Neuronal stem cell (in vitro differentiated cells): Measurements from ENCODE around the gene CREG1.

ENCODE experiments used
- DNase-seq: peaks from one replicate; pipeline ENCODE4 v3.0.0-alpha.2; 2013; ENCODE audit warnings: low spot score
- H2AFZ ChIP-seq: one replicate; pipeline ENCODE4 v1.6.1; 2013; ENCODE audit warnings: mild to moderate bottlenecking, low read length, inconsistent platforms
- H2AK5ac ChIP-seq: 2 replicates; pipeline ENCODE4 v1.6.1; 2013; ENCODE audit warnings: low read depth, mild to moderate bottlenecking, inconsistent platforms, low read length, moderate library complexity, mixed read lengths
- H2BK120ac ChIP-seq: 2 replicates; pipeline ENCODE4 v1.6.1; 2013; ENCODE audit warnings: low read depth, mild to moderate bottlenecking, inconsistent platforms, low read length, moderate library complexity, mixed read lengths
- H2BK12ac ChIP-seq: one replicate; pipeline ENCODE4 v1.6.1; 2013; ENCODE audit warnings: low read length, inconsistent platforms
- H2BK15ac ChIP-seq: 2 replicates; pipeline ENCODE4 v1.6.1; 2013; ENCODE audit warnings: mild to moderate bottlenecking, low read length, inconsistent platforms, mixed read lengths
- H2BK5ac ChIP-seq: one replicate; pipeline ENCODE4 v1.6.1; 2013; ENCODE audit warnings: inconsistent platforms, mild to moderate bottlenecking, low read length, moderate library complexity
- H3K14ac ChIP-seq: one replicate; pipeline ENCODE4 v1.6.1; 2013; ENCODE audit warnings: low read length, inconsistent platforms
- H3K18ac ChIP-seq: 2 replicates; pipeline ENCODE4 v1.6.1; 2013; ENCODE audit warnings: low read length, inconsistent platforms
- H3K23ac ChIP-seq: 2 replicates; pipeline ENCODE4 v1.6.1; 2013; ENCODE audit warnings: low read depth, mild to moderate bottlenecking, mixed read lengths, low read length, inconsistent platforms; ENCODE audit not compliant: poor library complexity
- H3K27ac ChIP-seq: replicated peaks from 3 replicates; pipeline ENCODE4 v1.5.1; 2013; ENCODE audit warnings: low read length, inconsistent platforms
- H3K27me3 ChIP-seq, 3 experiments: 2 replicates each; pipeline ENCODE4 v1.6.1; 2013; ENCODE audit warnings: low read length in 3 of 3, mild to moderate bottlenecking in 2 of 3, inconsistent platforms in 1 of 3, low read depth in 1 of 3, mixed read lengths in 1 of 3, moderate library complexity in 1 of 3; ENCODE audit not compliant: control insufficient read depth in 3 of 3, insufficient read depth in 3 of 3
- H3K36me3 ChIP-seq, 2 donors: replicated peaks in 1 of 2; 2 replicates each; pipeline ENCODE4 v1.6.1; 2013; ENCODE audit warnings: low read length in 2 of 2; ENCODE audit not compliant: control insufficient read depth in 2 of 2, insufficient read depth in 2 of 2
- H3K4ac ChIP-seq: 2 replicates; pipeline ENCODE4 v1.6.1; 2013; ENCODE audit warnings: inconsistent platforms, mild to moderate bottlenecking, low read length, moderate library complexity
- H3K4me1 ChIP-seq, 2 donors: 1 replicate in 1 of 2; 2 replicates in 1 of 2; pipeline ENCODE4 v1.6.1; 2013; ENCODE audit warnings: low read length in 2 of 2, low read depth in 1 of 2; ENCODE audit not compliant: control insufficient read depth in 2 of 2, insufficient read depth in 1 of 2
- H3K4me2 ChIP-seq: one replicate; pipeline ENCODE4 v1.6.1; 2013; ENCODE audit warnings: mild to moderate bottlenecking, low read length, inconsistent platforms; ENCODE audit not compliant: insufficient read depth, poor library complexity, severe bottlenecking
- H3K4me3 ChIP-seq, 2 donors: 2 replicates each; pipeline ENCODE4 v1.5.1; 2013; ENCODE audit warnings: low read length in 2 of 2, mild to moderate bottlenecking in 2 of 2, inconsistent platforms in 1 of 2, moderate library complexity in 1 of 2
- H3K79me1 ChIP-seq: one replicate; pipeline ENCODE4 v1.6.1; 2013; ENCODE audit warnings: low read depth, mild to moderate bottlenecking, inconsistent platforms, low read length, moderate library complexity
- H3K9ac ChIP-seq: one replicate; pipeline ENCODE4 v1.6.1; 2013; ENCODE audit warnings: mild to moderate bottlenecking, low read depth, low read length, inconsistent platforms; ENCODE audit not compliant: poor library complexity
- H3K9me3 ChIP-seq, 2 donors: replicated peaks in 1 of 2; 2 replicates each; pipeline versions ENCODE3 to v1.6.1; 2013; ENCODE audit warnings: low read length in 2 of 2, mild to moderate bottlenecking in 2 of 2, inconsistent platforms in 1 of 2, low read depth in 1 of 2, mixed read lengths in 1 of 2, moderate library complexity in 1 of 2; ENCODE audit not compliant: control insufficient read depth in 2 of 2, insufficient read depth in 1 of 2
- H4K8ac ChIP-seq: one replicate; pipeline ENCODE4 v1.6.1; 2013; ENCODE audit warnings: low read depth, mild to moderate bottlenecking, inconsistent platforms, low read length, moderate library complexity
- H4K91ac ChIP-seq: one replicate; pipeline ENCODE4 v1.6.1; 2013; ENCODE audit warnings: low read length, low read depth, mild to moderate bottlenecking, inconsistent platforms; ENCODE audit not compliant: poor library complexity
- WGBS, 2 donors: extraction: QIAGEN DNeasy Blood & Tissue Kit; methylation state at CpG; one replicate each; pipeline ENCODE4 v1.1.7; 2013; ENCODE audit warnings: missing lambda C conversion rate in 2 of 2, mixed read lengths in 1 of 2; ENCODE audit not compliant: insufficient read length in 2 of 2, insufficient replicate concordance in 1 of 2; ENCODE audit errors: extremely low coverage in 2 of 2; 5-methylcytosine and 5-hydroxymethylcytosine counted together

Gene CREG1

GRCh38 chr1:167492481-167492910, 61.1 kb downstream of the CREG1 start:
- Histone ChIP-seq H3K4me3 (no peak overlapping the region), H2BK15ac (peak overlapping the region; percentile 72), H4K91ac (no peak overlapping the region), H3K4ac (no peak overlapping the region), H4K8ac (no peak overlapping the region), H3K23ac (no peak overlapping the region), H2BK12ac (no peak overlapping the region), H3K36me3 (no peaks in the 10 kb centered on the region), H2BK120ac (no peak overlapping the region), H3K27me3 (no peaks in the 10 kb centered on the region), H3K18ac (peak overlapping the region; percentile 91), H3K79me1 (no peaks in the 10 kb centered on the region), H2BK5ac (no peak overlapping the region), H3K9me3 (no peaks in the 10 kb centered on the region), H3K27ac (no peak overlapping the region), H3K14ac (no peak overlapping the region), H3K4me1 (peaks cover 17 to 27% of the 10 kb centered on the region in 2 donors), H3K4me2 (no peak overlapping the region), H2AFZ (peak overlapping the region; percentile 81), H2AK5ac (no peak overlapping the region), H3K9ac (no peak overlapping the region)
- WGBS, 2 donors: no CpG with 5 or more reads among the region's 5 CpGs
- DNase-seq: no peak

GRCh38 chr1:167491586-167492461, 61.7 kb downstream of the CREG1 start:
- Histone ChIP-seq H3K4ac (no peak overlapping the region), H2BK120ac (no peak overlapping the region), H3K14ac (no peak overlapping the region), H3K4me1 (peaks cover 19 to 27% of the 10 kb centered on the region in 2 donors), H2BK12ac (no peak overlapping the region), H3K9ac (no peak overlapping the region), H4K8ac (no peak overlapping the region), H2AFZ (peak overlapping the region; percentile 81), H3K4me2 (no peak overlapping the region), H3K9me3 (peaks cover 0 to 2% of the 10 kb centered on the region in 2 donors), H3K27ac (no peak overlapping the region), H2BK5ac (no peak overlapping the region), H3K4me3 (no peak overlapping the region), H4K91ac (no peak overlapping the region), H2AK5ac (no peak overlapping the region), H3K36me3 (no peaks in the 10 kb centered on the region), H3K27me3 (no peaks in the 10 kb centered on the region), H3K18ac (no peak overlapping the region), H2BK15ac (no peak overlapping the region), H3K79me1 (no peaks in the 10 kb centered on the region), H3K23ac (no peak overlapping the region)
- DNase-seq: no peak
- WGBS, 2 donors: no CpG with 5 or more reads among the region's 12 CpGs
